HL-60/S4 (cell line): ENCODE results near the gene TFB1M.
"Not testable (repeated sequence)": the region's sequence is repeated elsewhere in the genome, so short reads cannot be mapped to it uniquely, and the experiment has no call there.

Experiments
- in situ Hi-C: fragments of 300-500 bp; cut with MboI; formaldehyde crosslinking; loops from 2 replicates; pipeline ENCODE4 v1.14.3; 2022; ENCODE audit warnings: low sequenced_read_pairs

Gene TFB1M

DNA sequence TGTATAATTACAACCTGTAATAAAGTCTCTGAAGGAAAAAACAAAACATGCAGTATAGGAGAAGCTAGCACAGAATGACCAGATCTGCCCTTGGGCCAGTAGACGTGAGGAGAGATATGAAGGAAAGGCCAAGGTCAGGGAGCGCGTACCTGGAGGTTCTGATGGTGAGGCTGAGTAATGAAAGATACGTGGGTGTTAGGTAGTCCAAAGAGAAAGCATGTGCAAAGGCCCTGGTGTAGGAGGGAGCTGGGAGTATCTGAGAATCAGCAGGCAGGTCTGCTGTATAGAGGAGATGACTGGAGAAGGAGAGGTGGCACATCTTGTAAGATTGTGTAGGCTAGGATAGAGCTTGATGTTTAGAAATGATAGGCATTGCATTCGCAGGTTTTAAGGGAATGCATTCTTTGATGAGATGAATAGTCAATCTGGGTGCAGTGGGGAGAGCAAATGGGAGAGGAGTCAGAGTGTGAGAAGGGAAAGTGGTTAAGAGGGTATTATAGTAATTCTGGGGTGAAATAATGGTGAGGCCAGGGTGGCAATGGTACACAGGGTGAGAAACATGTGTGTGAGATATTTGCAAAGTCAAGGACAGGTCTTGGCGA lies 15.9 kb upstream of the TFB1M start:
- in situ Hi-C loops = no loop called here

DNA sequence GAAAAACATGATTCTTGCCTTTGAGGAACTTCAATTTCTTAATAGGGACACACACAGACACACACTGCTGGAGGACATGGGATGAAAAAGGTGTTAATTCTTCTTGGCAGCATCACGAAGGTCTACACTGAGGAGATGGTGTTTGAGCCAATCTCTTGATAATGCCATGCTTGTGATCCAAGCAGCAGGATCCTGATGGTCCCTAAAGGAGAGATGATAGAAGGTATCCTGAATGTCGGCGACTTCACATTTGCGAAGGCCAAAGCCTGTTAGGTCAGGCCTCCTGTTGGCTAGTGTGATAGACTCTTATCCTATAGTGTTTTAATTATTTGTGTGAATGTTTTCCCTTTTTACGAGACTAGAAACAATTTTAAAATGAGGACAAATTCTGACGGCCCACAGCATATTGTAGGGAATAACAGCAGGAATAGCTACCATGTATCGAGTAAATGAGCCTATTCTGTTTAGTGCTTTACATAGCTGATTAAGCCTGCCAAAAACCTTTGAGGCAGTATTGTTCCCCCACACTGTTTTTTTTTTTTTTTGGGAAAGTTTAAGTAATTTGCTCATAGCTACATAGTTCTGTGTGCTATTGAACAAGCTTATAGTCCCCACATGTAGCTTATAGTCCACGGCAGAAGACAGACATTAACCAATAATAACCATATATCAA lies 15.3 kb upstream of the TFB1M start:
- in situ Hi-C loops = no loop called here

- in situ Hi-C loops = no loop called here
Observed at GRCh38 chr6:155328539-155329459, 14.5 kb upstream of the TFB1M start.

DNA sequence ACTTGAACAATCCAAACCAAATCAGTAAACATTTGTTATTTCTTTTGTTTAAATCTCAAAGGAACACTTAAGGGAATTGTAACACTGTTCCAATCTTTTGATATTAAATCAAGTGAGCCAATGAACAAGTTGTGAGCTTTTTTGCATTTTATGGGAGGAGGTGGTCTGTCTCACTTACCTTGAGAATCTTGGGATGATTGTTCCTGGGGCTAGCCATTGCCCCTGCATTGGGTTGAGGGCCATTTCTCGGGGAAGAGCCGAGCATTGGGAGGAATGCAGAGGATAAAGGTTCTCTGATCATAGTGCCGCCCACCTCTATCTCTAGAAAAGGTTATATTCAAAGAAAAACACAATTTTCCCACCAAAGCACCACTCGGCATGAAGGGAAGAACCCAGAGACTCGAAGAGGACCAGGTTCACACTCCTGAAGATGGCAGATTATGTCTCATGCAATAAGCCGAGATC lies 13.8 kb upstream of the TFB1M start:
- in situ Hi-C loops = no loop called here

DNA sequence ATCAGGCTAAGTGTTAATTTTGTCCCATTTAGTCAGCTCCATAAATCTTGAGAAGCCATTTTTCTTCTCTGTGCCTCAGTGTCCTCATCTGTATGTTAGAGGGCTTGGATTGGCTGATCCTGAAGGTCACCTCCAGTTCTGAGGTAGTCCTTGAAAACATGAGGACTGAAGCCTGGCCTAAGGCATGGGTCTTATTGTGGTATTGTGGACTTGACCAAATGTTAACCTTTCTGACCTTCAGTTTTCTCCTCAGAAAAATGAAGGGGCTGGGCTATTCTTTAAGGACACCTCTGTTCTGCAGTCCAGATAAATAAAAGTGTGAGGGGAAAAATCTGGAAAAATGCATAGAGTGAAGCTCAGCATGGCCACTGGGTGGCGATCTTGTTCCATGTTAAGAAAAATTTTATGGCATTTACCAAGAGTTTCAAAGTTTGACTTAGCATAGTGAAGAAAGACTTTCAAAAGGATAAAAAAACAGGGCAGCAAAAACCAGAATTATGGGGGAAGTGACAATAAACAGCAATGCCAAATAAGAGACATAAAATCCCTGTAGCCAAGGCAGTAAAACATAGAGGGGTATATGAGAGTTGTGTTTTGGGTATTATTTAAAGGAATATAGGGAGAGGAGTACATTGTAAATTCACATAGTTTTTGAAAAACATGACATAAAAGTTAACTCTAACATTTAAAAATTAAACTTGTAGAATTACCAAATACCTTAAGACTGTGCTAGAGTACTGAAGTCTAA lies 13.2 kb upstream of the TFB1M start:
- in situ Hi-C loops = no loop called here

DNA sequence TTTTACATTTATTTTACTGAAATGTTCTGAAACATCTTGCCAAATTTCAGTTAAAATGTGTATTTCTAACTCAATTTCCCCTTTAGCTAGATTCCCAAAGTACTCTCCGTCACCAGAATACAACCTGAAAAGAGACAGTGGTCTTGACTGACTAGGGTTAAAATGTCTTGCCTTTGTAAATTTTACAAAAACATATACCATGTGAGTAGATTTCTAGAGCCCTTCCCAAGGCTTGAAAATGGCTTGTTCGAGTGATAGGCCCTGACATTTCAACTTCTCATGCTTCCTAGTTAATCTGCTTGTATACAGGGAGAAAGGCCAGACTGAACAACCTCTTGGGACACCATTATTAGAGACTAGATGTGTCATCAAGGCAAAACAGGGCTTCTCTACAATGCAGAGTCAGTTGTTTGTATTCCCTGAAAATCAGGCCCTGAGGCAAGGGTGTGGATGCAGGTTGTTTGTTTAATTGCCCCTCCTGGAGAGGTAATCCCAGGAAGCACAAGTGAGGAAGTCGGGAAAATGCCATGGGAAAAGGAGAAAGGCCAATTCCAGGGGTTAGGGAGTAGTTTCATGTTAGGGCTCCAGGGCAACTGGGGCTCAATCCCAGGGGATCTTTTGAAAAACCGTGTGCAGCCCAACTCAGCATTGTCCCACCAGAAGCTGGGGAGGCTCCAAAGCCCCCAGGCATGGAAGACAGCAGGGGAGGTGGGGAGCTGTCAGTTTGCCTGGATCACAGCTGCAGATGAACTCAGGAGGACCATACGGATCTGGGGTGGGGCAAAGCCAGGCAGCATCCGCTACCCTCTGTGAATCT lies 11.6 kb upstream of the TFB1M start:
- in situ Hi-C loops = no loop called here

DNA sequence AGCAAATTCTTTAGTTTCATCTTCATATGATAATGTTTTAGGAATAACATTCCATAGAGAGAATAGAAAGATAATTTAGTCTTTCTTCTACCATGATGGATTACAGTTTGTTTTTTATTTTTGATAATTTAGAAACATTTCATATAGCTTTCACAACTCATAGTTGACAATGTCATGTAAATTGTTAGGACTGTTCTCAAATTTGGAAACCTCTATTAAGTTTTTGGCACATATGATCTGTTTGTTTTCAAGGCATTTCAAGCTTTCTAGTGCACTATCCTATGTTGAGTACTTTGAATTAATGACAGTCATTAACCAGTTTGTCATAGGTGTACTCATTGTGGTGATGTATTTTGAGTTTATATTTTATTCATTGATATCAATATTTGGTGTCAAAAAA lies 10.7 kb upstream of the TFB1M start:
- in situ Hi-C loops = no loop called here

DNA sequence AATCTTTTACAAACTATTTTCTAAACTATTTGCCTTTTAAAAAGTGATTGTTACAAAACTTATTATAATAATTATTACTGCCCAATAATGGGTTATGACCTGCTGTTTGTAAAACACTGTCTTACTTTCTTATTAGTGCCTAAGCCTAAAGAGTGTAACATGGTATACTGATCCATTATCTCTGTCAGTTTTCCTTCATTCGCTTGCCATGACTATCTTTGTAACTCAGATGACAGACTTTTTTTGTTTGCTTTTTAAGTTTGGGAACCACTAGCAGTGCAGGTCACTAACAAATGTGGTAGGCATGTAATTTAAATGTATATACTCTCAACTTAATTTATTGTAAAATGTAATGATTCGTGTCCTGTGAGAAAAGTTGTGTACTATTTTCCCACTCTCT lies 9.9 kb upstream of the TFB1M start:
- in situ Hi-C loops = no loop called here

- in situ Hi-C loops = no loop called here
Observed at GRCh38 chr6:155319902-155320301, 5.6 kb upstream of the TFB1M start.

GRCh38 chr6:155317186-155317585 lies 2.9 kb upstream of the TFB1M start:
- in situ Hi-C loops = no loop called here

GRCh38 chr6:155316419-155316818 lies 2.1 kb upstream of the TFB1M start:
- in situ Hi-C loops = no loop called here

GRCh38 chr6:155315516-155315871 lies 1.2 kb upstream of the TFB1M start:
- in situ Hi-C loops = no loop called here

- in situ Hi-C loops = no loop called here
Observed at GRCh38 chr6:155314773-155315515, 660 bp upstream of the TFB1M start.

DNA sequence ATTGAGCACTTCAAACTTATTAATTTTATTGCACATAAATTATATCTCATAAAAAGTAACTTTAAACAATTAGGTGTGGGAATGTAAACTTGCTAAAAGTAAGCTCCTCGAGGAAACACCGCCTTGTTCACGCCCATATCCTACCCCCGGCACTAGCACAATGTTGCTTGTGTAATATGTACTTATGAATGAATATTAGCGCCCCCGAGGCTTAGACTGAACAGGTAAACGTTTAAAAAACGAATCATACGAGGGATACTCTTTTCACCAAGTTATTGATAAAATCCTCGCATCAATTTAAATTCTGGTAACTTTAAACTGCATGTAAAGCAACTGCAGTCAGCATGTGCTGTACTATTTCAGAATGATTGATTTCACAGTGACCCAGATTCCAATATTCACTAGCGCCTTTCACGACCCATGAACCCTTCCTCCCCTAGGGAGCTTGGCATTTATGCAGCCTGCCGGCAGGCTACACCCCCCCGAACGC lies 637 bp downstream of the TFB1M start:
- in situ Hi-C loops = no loop called here

GRCh38 chr6:155312950-155313349 lies 1.3 kb downstream of the TFB1M start:
- in situ Hi-C loops = not testable (repeated sequence)

GRCh38 chr6:155311583-155311982 lies 2.7 kb downstream of the TFB1M start:
- in situ Hi-C loops = no loop called here

- in situ Hi-C loops = no loop called here
Observed at GRCh38 chr6:155311086-155311485, 3.2 kb downstream of the TFB1M start.

GRCh38 chr6:155310596-155310995 lies 3.7 kb downstream of the TFB1M start:
- in situ Hi-C loops = no loop called here

- in situ Hi-C loops = no loop called here
Observed at GRCh38 chr6:155309150-155309549, 5.1 kb downstream of the TFB1M start.
